Measurements from ENCODE around the gene PCDH12. TPM values are rescaled to one million over a fixed set of nuclear protein-coding genes. Genes with fewer than 3 reads are reported as not detected.

PCDH12 gene
- total RNA-seq, 1 donor from 2014 or later: 1.7 TPM

GRCh38 chr5:141906972-141907371, 51.0 kb downstream of the PCDH12 start:
- DNase-seq: no peak
- Mint-ChIP-seq H3K36me3 (ENCODE audit: unreplicated experiment) (no peaks in the 10 kb centered on the region), H3K9me3 (ENCODE audit: unreplicated experiment) (no peaks in the 10 kb centered on the region), H3K27ac (ENCODE audit: unreplicated experiment) (no peak overlapping the region), H3K4me3 (ENCODE audit: unreplicated experiment) (no peak overlapping the region), H3K4me1 (ENCODE audit: low read depth, unreplicated experiment) (no peaks in the 10 kb centered on the region), H3K27me3 (ENCODE audit: unreplicated experiment) (no peaks in the 10 kb centered on the region)
- no peak for TF ChIP-seq CTCF (IDR thresholded peaks at IDR 0.05; ENCODE audit: partially characterized antibody, unreplicated experiment)

- no peak for TF ChIP-seq CTCF (IDR thresholded peaks at IDR 0.05; ENCODE audit: partially characterized antibody, unreplicated experiment)
- Mint-ChIP-seq H3K4me3 (ENCODE audit: unreplicated experiment) (no peak overlapping the region), H3K36me3 (ENCODE audit: unreplicated experiment) (no peaks in the 10 kb centered on the region), H3K27me3 (ENCODE audit: unreplicated experiment) (no peaks in the 10 kb centered on the region), H3K4me1 (ENCODE audit: low read depth, unreplicated experiment) (no peaks in the 10 kb centered on the region), H3K9me3 (ENCODE audit: unreplicated experiment) (peaks cover 3% of the 10 kb centered on the region), H3K27ac (ENCODE audit: unreplicated experiment) (no peak overlapping the region)
- no peak for DNase-seq
Observed at GRCh38 chr5:141906517-141906916, 51.5 kb downstream of the PCDH12 start.

- Mint-ChIP-seq H3K36me3 (ENCODE audit: unreplicated experiment) (no peaks in the 10 kb centered on the region), H3K27ac (ENCODE audit: unreplicated experiment) (no peak overlapping the region), H3K4me1 (ENCODE audit: low read depth, unreplicated experiment) (no peaks in the 10 kb centered on the region), H3K9me3 (ENCODE audit: unreplicated experiment) (peaks cover 3% of the 10 kb centered on the region), H3K4me3 (ENCODE audit: unreplicated experiment) (no peak overlapping the region), H3K27me3 (ENCODE audit: unreplicated experiment) (no peaks in the 10 kb centered on the region)
- DNase-seq: no peak
- no peak for TF ChIP-seq CTCF (IDR thresholded peaks at IDR 0.05; ENCODE audit: partially characterized antibody, unreplicated experiment)
Observed at GRCh38 chr5:141904551-141904950, 53.5 kb downstream of the PCDH12 start.

- no peak for TF ChIP-seq CTCF (IDR thresholded peaks at IDR 0.05; ENCODE audit: partially characterized antibody, unreplicated experiment)
- no peak overlapping the region for H3K27ac Mint-ChIP-seq (ENCODE audit: unreplicated experiment)
- no peaks in the 10 kb centered on the region for H3K4me1 Mint-ChIP-seq (ENCODE audit: low read depth, unreplicated experiment)
- H3K4me3 Mint-ChIP-seq (ENCODE audit: unreplicated experiment): no peak overlapping the region
- H3K27me3 Mint-ChIP-seq (ENCODE audit: unreplicated experiment): no peaks in the 10 kb centered on the region
- peaks cover 3% of the 10 kb centered on the region for H3K9me3 Mint-ChIP-seq (ENCODE audit: unreplicated experiment)
- no peaks in the 10 kb centered on the region for H3K36me3 Mint-ChIP-seq (ENCODE audit: unreplicated experiment)
- DNase-seq: no peak
Observed at GRCh38 chr5:141903261-141903660, 54.7 kb downstream of the PCDH12 start.

- H3K4me3 Mint-ChIP-seq (ENCODE audit: unreplicated experiment): no peak overlapping the region
- no peak for TF ChIP-seq CTCF (IDR thresholded peaks at IDR 0.05; ENCODE audit: partially characterized antibody, unreplicated experiment)
- no peak for DNase-seq
- H3K4me1 Mint-ChIP-seq (ENCODE audit: low read depth, unreplicated experiment): no peaks in the 10 kb centered on the region
- H3K9me3 Mint-ChIP-seq (ENCODE audit: unreplicated experiment): peaks cover 3% of the 10 kb centered on the region
- no peak overlapping the region for H3K27ac Mint-ChIP-seq (ENCODE audit: unreplicated experiment)
- H3K27me3 Mint-ChIP-seq (ENCODE audit: unreplicated experiment): no peaks in the 10 kb centered on the region
- H3K36me3 Mint-ChIP-seq (ENCODE audit: unreplicated experiment): no peaks in the 10 kb centered on the region
Observed at GRCh38 chr5:141902015-141902814, 55.8 kb downstream of the PCDH12 start.
